GM12864 (cell line): ENCODE results near the gene GLYAT.

ENCODE experiments used
- DNase-seq: peaks from one replicate; pipeline ENCODE4 v3.0.0-alpha.2; 2011; ENCODE audit warnings: low read depth
- H3K4me3 ChIP-seq: 2 replicates; pipeline ENCODE4 v1.5.1; 2011; ENCODE audit warnings: mild to moderate bottlenecking, low read depth, low read length, control low read depth
- TF ChIP-seq, protein P1 (sequence below): IDR thresholded peaks from 2 replicates; pipeline ENCODE4 v1.5.1; 2011; ENCODE audit warnings: low read depth, mild to moderate bottlenecking, moderate library complexity, low read length, control low read depth, inconsistent platforms; ENCODE audit errors: missing control alignments

The GLYAT gene

DNA sequence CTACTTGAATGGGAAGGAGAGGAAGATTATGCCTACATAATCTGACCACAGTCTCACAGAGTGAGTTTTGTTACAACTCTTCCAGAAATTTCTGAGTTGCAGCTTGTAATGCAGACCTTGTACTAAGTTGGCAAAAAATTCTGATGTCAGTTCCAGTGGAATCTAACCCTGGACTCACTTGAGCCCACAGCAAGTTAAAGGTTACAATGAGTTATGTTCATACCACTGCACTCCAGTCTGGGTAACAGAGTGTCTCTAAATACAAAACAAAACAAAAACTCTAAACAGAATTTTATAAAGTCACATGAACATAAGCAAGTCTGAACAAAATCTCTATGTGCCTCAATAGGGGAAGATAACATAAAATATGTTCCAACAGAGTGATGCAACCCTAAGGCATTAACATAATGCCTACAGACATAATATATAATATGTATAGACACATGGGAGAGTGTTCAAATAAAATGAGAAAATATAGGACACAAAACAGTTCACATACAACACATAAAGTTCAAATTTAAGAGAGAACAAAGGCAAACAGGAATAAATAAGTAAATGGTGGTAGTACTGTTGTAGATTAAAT, 1.1 kb downstream of the GLYAT start:
- TF ChIP-seq, protein P1, sequence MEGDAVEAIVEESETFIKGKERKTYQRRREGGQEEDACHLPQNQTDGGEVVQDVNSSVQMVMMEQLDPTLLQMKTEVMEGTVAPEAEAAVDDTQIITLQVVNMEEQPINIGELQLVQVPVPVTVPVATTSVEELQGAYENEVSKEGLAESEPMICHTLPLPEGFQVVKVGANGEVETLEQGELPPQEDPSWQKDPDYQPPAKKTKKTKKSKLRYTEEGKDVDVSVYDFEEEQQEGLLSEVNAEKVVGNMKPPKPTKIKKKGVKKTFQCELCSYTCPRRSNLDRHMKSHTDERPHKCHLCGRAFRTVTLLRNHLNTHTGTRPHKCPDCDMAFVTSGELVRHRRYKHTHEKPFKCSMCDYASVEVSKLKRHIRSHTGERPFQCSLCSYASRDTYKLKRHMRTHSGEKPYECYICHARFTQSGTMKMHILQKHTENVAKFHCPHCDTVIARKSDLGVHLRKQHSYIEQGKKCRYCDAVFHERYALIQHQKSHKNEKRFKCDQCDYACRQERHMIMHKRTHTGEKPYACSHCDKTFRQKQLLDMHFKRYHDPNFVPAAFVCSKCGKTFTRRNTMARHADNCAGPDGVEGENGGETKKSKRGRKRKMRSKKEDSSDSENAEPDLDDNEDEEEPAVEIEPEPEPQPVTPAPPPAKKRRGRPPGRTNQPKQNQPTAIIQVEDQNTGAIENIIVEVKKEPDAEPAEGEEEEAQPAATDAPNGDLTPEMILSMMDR = no peak
- H3K4me3 ChIP-seq = no peak overlapping the region
- DNase-seq = no peak

DNA sequence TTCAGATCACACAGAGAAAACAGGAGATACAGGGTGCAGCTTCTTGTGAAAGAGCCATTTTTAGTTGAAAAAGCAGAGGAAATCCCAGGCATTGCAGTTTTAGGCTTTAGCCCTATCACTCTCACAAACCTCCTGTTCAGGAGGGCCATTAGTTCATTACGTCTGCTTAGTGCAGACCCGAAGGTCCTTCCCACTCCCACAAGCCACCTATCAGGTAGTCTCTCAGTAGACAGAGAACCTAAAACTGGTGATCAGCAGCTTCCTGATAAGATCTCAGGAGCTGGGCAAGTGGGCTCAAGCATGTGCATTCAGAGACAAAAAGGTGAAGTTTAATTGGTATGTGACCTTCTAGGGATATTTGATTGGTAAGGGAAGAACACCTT, 4.3 kb downstream of the GLYAT start:
- TF ChIP-seq, protein P1 = no peak
- no peak for DNase-seq
- no peak overlapping the region for H3K4me3 ChIP-seq

DNA sequence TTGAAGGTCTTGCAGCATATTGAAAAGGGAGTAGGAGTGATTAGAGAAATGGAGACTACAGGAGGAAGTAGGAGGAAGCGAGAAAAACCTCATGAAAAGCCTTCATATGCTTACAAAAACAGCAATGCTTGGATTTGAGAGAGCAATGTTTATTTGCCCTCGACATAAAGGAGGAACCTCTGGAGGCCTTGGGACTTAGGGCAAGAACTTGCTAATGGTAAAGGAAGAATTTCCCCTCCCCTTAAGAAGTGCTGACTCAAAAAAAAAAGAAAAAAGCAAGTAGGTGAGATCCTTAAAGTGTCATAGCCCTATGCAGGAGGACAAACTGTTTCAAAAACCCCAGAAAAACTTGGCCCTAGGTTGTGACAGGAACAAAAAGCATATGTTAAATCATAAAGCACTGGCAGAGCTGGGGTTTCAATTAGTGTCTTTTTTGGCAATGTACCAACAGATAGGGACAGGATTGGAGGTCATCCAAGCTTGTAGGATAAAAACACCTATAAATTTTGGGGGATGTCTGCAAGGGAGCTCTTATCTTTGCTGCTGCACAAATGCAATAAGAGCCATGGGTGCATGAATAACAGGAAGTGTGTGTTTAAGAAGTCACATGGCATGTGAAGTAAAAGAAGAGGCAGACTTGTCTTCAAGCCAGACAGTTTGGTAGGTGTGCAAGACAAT, 4.9 kb downstream of the GLYAT start:
- no peak for DNase-seq
- TF ChIP-seq, protein P1 = no peak
- H3K4me3 ChIP-seq = no peak overlapping the region

DNA sequence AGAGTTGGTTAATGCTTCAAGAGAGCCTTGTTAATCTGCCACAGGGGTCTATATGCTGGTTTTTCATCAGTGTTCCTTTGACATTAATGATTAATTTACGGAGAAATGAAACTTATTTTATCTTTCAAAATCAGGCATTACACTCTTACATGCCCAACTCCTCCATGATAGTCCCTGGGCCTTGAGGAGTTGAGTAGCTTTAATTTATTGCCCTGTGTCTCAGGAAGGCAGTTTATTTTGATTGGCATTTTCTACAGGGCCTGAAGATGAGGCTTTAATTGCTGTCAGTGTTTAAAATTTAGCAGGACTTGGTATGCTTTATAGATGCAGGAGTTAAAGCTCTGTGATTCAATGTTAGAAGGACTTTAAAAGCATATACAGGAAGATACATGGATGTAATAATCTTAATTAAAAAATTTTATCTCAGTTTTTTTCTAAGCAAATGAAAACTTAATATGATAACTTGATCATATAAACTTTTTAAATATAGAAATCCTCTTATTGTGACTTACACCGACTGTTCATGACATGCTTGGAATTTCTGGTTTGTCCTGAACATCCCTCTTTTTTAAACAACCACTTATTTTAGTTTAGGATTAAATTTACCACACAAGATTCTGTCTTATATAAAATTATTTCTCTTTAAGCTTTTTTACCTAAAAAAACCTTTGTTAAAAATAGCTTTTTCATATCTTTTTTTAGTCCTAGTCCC, 12.2 kb downstream of the GLYAT start:
- DNase-seq = no peak
- no peak overlapping the region for H3K4me3 ChIP-seq
- TF ChIP-seq, protein P1 = no peak

DNA sequence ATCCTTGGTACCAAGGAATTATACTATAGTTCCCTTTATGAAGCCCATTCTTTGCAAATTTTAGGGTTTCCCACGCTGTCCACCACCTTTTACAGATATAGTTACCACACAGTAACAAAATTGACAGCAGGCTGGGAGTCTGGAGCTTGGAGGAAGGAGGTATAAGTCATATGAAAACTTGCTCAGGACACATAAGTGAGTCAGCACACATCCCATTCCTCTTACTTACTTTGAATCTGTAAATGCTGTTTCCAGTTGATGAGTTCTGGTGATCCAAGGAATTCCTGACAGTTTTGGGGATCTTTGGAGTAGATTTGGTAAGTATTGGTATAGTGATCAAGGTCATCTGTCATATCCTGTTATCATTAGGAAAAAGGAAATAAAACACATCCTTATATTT, 19.2 kb downstream of the GLYAT start:
- no peak overlapping the region for H3K4me3 ChIP-seq
- TF ChIP-seq, protein P1 = no peak
- no peak for DNase-seq

DNA sequence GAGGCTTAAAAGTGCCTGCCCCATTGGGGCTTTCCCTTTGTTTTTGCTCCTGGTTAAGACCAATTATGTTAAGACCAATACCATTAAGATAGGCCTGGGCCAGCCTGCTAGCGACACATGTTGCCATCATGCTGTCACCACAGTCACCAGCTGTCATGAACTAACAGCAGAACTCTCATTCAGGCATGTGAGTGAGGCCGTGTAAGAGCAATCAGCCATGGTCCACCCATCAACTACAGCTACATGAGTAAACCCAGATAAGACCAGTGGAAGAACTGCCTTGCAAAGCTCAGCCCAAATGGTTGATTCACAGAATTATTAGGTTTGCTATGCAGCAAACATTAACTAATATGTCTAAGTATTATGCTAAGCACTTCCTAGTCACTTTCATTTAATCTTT, 19.9 kb downstream of the GLYAT start:
- no peak overlapping the region for H3K4me3 ChIP-seq
- TF ChIP-seq, protein P1 = no peak
- DNase-seq = no peak
